MM.1S (cell line): Measurements from ENCODE around the gene CRACDL.

Experiments
- CTCF ChIP-seq: fragments of 300-600 bp; sonication (generic); IDR thresholded peaks from 2 replicates; pipeline ENCODE4 v1.5.1; 2016; ENCODE audit warnings: antibody characterized with exemption, low read length, mixed read lengths
- EZH2 ChIP-seq: fragments of 300-600 bp; sonication (generic); optimal IDR thresholded peaks from 2 replicates; pipeline ENCODE3; 2017; ENCODE audit warnings: low read depth, mild to moderate bottlenecking, antibody characterized with exemption, low read length, mixed read lengths
- EZH2phosphoT487 ChIP-seq: fragments of 300-600 bp; sonication (generic); IDR thresholded peaks from 2 replicates; pipeline ENCODE4 v1.6.1; 2018; ENCODE audit warnings: antibody characterized with exemption, low read length

DNA sequence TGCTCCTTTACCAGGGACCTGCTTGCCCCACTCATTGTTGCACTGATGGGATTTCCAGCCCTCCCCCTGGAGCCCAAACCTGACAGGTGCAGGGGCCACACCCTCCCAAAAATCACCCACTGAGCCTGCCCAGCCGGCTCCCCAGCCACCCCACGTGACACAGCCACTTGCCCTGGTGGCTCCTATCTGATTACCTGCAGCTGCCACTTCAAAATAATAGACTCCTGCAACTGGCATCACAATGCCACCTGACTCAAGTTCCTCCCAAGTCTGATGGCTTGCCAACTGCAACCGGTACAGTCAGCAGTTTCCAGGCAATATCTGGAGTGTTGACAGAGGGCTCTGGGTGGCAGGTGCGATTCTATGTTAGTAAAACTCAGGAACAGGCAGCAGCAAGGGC lies 66.2 kb downstream of the CRACDL start:
- TF ChIP-seq EZH2 (no peak), CTCF (peak; percentile 31), EZH2phosphoT487 (no peak)
